ENCODE measurements around the gene ARHGDIG.
"Not testable (repeated sequence)": the region's sequence is repeated elsewhere in the genome, so short reads cannot be mapped to it uniquely, and the experiment has no call there.

ARHGDIG gene

DNA sequence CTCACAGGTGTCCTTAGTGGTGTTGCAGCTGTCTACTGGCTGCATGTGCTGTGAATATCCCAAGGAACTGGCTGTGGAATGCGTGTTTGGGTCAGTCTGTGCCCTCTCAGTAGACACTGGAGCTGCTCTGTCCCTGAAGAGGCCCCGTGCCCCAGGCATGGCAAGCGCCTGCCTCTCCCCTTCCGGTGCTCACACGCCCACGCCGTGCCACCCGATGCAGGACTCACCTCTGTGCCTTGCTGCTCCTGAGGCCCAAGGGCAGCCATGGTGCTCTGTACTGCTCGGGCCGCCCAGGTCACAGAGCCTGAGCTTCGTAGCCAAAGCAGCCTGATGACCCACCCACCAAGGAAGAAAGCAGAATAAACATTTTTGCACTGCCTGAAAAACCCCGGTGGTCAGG is 14.7 kb upstream of the ARHGDIG start:
- Histone ChIP-seq H3K27me3 (no peaks in the 10 kb centered on the region), H4K20me1 (peaks cover 0 to 83% (median 0%) of the 10 kb centered on the region in 11 experiments; a peak in 6 of 22 replicates), H3K4me2 (no peak overlapping the region), H3K4me3 (no peak overlapping the region), H3K9ac (no peak overlapping the region), H3K4me1 (no peaks in the 10 kb centered on the region), H3K36me3 (peaks cover 34 to 58% (median 48%) of the 10 kb centered on the region in 11 experiments), H3K9me3 (replicated peaks in 1 of 11) (no peaks in the 10 kb centered on the region), H3K27ac (no peak overlapping the region)
- no peak for TF ChIP-seq Cebpa-rat (IDR thresholded peaks at IDR 0.05)

DNA sequence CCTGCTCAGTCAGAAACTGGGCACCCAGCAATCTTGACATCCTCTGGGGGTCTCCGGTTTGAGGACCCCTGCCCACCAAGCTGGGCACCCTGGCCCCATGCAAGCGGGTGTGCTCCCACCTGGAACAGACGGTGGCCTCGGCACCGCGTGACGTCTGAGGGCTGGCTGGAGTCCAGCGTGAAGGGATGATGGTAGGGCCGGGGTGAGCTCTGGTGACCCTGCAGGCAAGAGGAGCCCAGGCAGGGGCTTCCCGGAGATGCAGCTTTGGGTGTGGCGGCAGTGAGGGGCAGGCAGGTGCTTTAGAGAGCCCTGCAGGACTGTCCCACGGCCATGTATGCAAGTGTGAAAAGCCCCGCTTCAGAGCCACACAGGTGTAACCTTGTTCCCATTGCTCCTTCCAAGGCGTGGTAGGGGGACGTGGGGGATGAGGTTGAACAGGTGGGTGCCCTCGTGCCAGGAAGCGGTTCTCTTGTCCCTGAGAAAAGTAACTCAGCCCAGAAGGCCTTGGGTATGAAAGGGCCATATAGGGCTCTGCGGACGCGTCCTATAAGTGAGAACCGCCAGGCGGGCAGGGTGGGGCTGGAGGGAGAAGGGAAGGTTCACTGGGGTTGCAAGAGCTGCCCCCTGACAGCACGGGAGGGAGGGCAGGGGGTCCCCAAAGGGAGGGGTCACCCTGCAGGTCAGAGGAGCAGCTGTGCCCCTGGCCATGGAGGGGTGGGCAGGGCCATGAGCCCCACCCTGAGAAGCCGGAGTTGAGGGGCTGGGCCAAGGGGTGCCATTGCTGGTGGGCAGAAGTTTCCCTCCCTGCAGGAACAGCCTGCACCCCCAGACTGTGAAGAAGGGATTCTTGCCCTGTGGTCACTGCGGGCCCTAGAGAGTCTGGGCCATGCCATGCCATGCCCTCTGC is 13.9 kb upstream of the ARHGDIG start:
- no peak overlapping the region for H3K4me2 ChIP-seq
- H3K9ac ChIP-seq: no peak overlapping the region
- no peaks in the 10 kb centered on the region for H3K4me1 ChIP-seq
- no peaks in the 10 kb centered on the region for H3K9me3 ChIP-seq (replicated peaks in 1 of 11)
- no peak overlapping the region for H3K27ac ChIP-seq
- no peaks in the 10 kb centered on the region for H3K27me3 ChIP-seq
- peaks cover 0 to 75% (median 0%) of the 10 kb centered on the region in 11 experiments; a peak in 6 of 22 replicates for H4K20me1 ChIP-seq
- peaks cover 26 to 50% (median 40%) of the 10 kb centered on the region in 11 experiments for H3K36me3 ChIP-seq
- no peak for TF ChIP-seq Cebpa-rat (IDR thresholded peaks at IDR 0.05)
- H3K4me3 ChIP-seq: no peak overlapping the region

- H4K20me1 ChIP-seq: peaks cover 0 to 65% (median 0%) of the 10 kb centered on the region in 11 experiments; a peak in 6 of 22 replicates
- H3K9me3 ChIP-seq (replicated peaks in 1 of 11); H3K4me2 ChIP-seq; H3K9ac ChIP-seq; H3K27ac ChIP-seq; H3K27me3 ChIP-seq; H3K4me1 ChIP-seq; H3K4me3 ChIP-seq: not testable (repeated sequence)
- peaks cover 16 to 40% (median 30%) of the 10 kb centered on the region in 11 experiments; a peak in 21 of 22 replicates for H3K36me3 ChIP-seq
These were observed 12.8 kb upstream of the ARHGDIG start for GRCh38 chr16:267562-267961.

DNA sequence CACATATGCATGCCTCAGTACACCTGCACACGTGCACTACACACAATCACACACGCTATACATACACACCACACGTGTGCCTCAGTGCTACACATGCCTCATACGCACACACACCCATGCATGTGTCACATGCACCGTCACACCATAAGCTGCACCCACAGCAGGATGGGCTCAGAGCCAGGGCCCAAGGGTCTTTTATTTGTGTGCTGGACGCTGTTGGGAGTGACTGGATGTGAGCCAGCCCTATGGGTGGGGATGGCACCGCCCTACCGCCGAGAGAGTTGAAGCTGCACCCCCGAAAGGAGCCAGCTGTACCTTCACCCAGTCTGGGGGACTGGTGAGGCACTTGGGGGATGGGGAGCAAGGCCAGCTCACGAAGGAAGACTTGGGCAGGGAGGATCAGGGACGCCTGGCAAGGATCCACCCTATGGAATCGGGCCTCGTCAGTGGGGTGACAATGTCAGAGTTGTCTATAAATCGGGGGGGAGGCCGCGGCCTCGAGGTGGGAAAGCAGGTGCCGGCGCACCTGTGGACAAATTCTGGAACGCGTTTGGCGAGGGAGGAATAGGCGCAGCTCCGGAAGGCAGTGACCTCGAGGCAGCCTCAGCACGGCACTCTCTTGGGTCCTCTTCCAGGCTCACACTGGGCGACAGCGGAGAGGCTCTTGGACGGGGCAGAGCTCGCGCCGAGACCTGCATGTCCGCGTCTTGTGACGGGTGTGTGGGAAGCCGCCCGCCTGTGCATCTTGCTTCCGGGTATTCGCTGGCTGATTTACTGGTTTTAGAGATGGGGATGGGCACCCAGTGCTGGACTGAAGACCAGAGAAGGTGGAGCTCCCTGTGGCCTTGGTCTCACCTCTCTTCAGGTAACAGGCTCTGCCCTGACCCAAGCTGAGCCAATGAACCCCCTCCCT is 12.0 kb upstream of the ARHGDIG start:
- H3K36me3 ChIP-seq: peaks cover 11 to 32% (median 21%) of the 10 kb centered on the region in 11 experiments; a peak in 20 of 22 replicates
- peaks cover 0 to 7% (median 0%) of the 10 kb centered on the region in 11 experiments; a peak in 3 of 22 replicates for H3K27me3 ChIP-seq
- H3K4me3 ChIP-seq: no peak overlapping the region
- H3K4me2 ChIP-seq: no peak overlapping the region
- peaks cover 0 to 60% (median 0%) of the 10 kb centered on the region in 11 experiments; a peak in 6 of 22 replicates for H4K20me1 ChIP-seq
- TF ChIP-seq Cebpa-rat (IDR thresholded peaks at IDR 0.05): no peak
- H3K4me1 ChIP-seq: no peaks in the 10 kb centered on the region
- no peaks in the 10 kb centered on the region for H3K9me3 ChIP-seq (replicated peaks in 1 of 11)
- no peak overlapping the region for H3K27ac ChIP-seq
- H3K9ac ChIP-seq: no peak overlapping the region

- Histone ChIP-seq H4K20me1 (peaks cover 0 to 52% (median 0%) of the 10 kb centered on the region in 11 experiments; a peak in 7 of 22 replicates), H3K27me3 (peaks cover 3 to 14% (median 4%) of the 10 kb centered on the region in 11 experiments), H3K4me1 (no peaks in the 10 kb centered on the region), H3K4me3 (no peak overlapping the region), H3K4me2 (no peak overlapping the region), H3K27ac (no peak overlapping the region), H3K9ac (no peak overlapping the region), H3K9me3 (replicated peaks in 1 of 11) (no peaks in the 10 kb centered on the region), H3K36me3 (peaks cover 8 to 23% (median 13%) of the 10 kb centered on the region in 11 experiments; a peak in 19 of 22 replicates)
- no peak for TF ChIP-seq Cebpa-rat (IDR thresholded peaks at IDR 0.05)
These were observed 11.2 kb upstream of the ARHGDIG start for GRCh38 chr16:269061-269796.

DNA sequence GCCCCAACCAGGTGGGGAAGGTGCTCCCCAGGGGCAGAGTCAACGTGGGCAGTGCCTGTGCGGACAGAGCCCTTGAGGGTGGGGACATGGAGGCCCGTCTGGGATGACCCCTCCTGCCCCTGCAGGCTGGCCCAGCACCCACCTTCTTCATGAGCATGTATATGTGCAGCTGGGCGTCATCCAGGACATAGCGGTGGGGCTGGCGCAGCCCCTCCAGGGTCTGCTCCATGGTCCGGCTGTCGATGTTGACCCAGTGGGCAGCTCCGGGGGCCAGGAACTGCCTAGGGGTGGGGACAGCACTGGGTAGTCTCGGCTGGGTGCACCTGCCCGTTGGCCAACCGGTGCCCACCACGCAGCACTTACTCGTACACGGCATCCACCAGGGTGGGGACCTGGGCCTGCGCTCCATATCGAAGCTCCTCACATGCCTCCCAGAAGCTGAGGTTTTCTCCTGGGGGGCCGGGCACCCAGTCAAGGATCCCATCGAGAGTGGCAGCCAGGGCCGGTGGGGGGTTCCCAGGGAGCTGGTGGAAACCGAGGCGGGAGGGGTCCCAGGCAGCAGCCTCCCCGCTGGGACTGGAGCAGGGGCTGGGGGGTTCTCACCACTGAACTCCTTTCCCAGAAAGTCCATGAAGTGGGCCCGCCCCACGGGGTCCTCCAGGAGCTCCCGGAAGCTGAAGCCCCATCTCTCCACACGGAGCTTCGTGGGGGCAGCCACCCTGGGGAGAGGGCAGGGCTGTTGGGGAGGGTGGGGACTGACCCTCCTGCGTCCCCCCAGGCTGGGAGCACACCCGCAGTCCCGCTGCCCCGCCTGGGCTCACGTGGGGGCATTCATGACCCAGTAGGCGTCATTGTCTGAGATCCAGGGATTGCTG is 9.8 kb upstream of the ARHGDIG start:
- Histone ChIP-seq H3K4me1 (peaks cover 0 to 9% (median 6%) of the 10 kb centered on the region in 10 experiments; a peak in 16 of 20 replicates), H4K20me1 (peaks cover 0 to 42% (median 0%) of the 10 kb centered on the region in 11 experiments; a peak in 8 of 22 replicates), H3K36me3 (peaks cover 0 to 9% (median 0%) of the 10 kb centered on the region in 11 experiments; a peak in 6 of 22 replicates), H3K27me3 (peaks cover 15 to 28% (median 18%) of the 10 kb centered on the region in 11 experiments), H3K9ac (no peak overlapping the region), H3K4me2 (no peak overlapping the region), H3K4me3 (no peak overlapping the region), H3K27ac (no peak overlapping the region), H3K9me3 (replicated peaks in 1 of 11) (no peaks in the 10 kb centered on the region)
- TF ChIP-seq Cebpa-rat (IDR thresholded peaks at IDR 0.05): no peak

DNA sequence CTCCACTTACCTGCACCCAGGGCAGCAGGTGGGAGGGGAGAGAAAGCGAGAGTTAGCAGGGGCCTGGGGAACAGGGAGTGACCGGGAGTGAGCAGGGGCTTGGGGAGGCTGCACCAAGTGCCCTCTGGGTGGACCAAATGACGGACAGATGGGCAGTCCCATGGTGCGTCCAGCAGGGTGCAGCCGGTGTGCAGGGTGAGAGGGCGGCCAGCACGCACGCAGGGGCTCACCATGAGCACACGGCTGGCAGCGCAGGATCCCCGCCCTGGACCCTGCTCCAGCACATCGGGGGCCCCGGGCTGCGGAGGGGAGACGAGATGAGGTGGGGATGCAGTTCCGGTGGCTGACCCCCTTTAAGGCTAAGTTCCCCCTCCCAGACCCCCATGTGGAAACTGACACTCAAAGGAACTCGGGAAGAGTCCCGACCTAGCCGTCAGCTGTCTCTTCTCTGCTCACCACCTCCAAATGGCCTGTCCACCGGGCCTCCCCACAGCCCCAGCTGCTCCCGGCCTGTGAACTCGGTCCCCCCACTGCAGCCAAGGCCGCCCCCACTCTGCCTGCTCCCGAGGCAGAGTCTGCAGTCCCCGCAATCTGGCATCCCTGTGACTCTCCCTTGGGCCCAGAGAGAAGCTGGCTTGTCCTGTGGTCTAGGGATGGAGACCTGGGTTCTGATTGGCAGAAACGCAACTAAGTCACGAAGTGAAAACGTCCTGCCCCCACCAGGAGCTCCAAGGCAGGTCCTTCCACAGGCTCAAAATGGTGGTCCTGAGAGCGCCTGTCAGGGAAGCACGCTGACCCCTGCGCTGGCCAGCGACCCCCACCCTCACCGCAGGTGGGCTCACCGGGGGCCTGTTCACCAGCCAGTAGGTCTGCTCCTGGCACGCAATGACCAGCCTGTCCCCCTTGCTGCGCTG is 7.5 kb upstream of the ARHGDIG start:
- Histone ChIP-seq H3K27me3 (peaks cover 36 to 51% (median 41%) of the 10 kb centered on the region in 11 experiments), H3K4me1 (peaks cover 0 to 9% (median 6%) of the 10 kb centered on the region in 10 experiments; a peak in 16 of 20 replicates), H3K4me2 (no peak overlapping the region), H3K27ac (no peak overlapping the region), H4K20me1 (peaks cover 0 to 30% (median 0%) of the 10 kb centered on the region in 11 experiments; a peak in 5 of 22 replicates), H3K9me3 (replicated peaks in 1 of 11) (no peaks in the 10 kb centered on the region), H3K4me3 (no peak overlapping the region), H3K36me3 (no peaks in the 10 kb centered on the region), H3K9ac (no peak overlapping the region)
- no peak for TF ChIP-seq Cebpa-rat (IDR thresholded peaks at IDR 0.05)

Data from BLaER1 treated with 17β-estradiol and CSF1 and Interleukin-3, amounts not matched to agents 10 nM and 100 nM (cell line).